ENCODE results near the gene MLH3.

MLH3 gene

GRCh38 chr14:74984236-74985027 lies 66.8 kb downstream of the MLH3 start:
- DNase-seq (ENCODE audit: low read depth in 2 of 2): no peak

DNA sequence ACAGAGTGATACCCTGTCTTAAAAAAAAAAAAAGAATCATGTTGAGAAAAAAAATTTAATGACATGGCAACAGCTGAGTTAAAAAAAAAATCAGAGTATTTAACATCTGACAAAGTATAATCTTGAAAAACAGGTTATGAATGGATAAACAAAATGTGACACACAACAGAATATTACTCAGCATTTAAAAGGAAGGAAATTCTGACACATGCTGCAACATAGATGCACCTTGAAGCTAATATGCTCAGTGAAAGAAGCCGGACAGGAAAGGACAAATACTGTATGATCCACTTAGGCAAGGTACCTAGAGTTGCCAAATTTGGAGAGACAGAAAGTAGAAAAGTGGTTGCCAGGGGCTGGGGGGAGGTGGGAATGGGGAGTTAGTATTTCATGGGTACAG lies 67.9 kb downstream of the MLH3 start:
- DNase-seq (ENCODE audit: low read depth in 2 of 2): no peak

GRCh38 chr14:74982661-74983060 lies 68.6 kb downstream of the MLH3 start:
- no peak for DNase-seq (ENCODE audit: low read depth in 2 of 2)

GRCh38 chr14:74981833-74982232 lies 69.4 kb downstream of the MLH3 start:
- no peak for DNase-seq (ENCODE audit: low read depth in 2 of 2)

DNA sequence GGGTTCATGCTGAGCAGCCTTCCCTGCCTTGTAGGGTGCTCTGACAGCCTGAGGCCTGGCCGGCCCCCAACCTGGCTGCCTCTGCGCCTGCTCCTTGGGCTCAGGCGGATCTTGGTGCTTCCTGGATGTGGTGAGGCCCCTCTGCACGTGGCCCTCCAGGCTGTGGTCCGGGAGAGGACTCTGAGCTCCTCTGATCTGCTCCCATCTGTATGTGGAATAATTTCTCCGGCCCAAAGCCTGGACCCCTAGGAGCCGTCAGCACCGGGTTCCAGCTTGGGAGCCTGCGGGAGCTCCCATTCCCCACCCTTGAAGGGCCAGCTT lies 69.8 kb downstream of the MLH3 start:
- no peak for DNase-seq (ENCODE audit: low read depth in 2 of 2)

DNA sequence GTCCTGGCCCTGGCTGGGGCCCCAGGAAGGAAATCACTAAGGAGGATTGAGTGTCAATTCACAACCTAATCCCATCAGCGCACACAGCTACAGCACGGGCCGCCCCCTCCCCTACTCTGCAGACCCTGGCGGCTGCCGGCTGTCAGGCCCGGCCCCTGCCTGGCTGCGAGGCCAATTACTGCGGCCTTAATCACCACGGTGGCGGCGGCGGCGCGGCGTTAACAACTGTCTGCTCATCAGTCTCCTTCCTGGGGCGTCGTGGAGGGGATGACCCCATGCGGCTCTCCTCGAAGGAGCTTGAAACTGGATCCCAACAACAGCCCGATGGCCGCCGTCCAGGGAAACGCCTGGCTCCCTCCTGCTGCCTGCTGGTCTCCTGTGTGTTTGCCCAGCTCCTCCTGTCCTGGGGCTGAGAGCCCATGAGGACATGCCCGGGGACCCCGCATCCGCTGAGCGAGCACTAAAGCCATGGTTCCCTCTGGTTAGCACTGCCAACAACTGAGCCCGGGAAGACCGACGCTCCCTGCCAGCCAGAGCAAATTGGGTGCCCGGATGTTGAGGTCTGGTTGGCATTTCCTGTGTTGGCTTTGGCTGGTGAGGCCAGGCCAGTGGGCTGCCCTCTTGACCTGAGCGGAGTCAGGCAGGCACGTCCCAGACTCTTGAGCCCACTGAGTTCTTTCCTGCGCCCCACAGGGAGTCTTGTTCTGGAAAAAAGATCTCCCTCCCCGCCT lies 70.4 kb downstream of the MLH3 start:
- DNase-seq (ENCODE audit: low read depth in 2 of 2): no peak

- no peak for DNase-seq (ENCODE audit: low read depth in 2 of 2)
Observed at GRCh38 chr14:74980398-74980730, 70.9 kb downstream of the MLH3 start.

GRCh38 chr14:74979442-74980397 lies 71.5 kb downstream of the MLH3 start:
- no peak for DNase-seq (ENCODE audit: low read depth in 2 of 2)

DNA sequence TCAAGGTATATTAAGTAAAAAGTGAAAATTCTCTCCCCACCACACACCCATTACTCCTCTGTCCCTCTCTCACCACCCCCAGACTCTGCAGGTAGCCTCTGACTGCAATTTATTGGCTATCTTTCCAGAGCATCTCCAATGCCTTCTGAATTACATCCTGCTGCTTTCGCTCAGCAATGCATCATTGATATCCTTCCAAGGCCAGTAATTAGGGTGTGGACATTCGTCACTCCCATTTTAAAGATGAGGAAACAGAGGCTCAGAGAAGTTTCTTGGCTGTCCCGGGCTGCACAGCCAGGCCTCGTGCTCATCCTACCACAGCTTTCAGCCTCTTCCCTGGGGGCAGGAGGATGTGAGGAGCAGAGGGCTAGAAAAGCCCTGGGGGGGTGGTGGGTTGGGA lies 72.2 kb downstream of the MLH3 start:
- DNase-seq (ENCODE audit: low read depth in 2 of 2): no peak

GRCh38 chr14:74978416-74978947 lies 72.8 kb downstream of the MLH3 start:
- DNase-seq (ENCODE audit: low read depth in 2 of 2): no peak

DNA sequence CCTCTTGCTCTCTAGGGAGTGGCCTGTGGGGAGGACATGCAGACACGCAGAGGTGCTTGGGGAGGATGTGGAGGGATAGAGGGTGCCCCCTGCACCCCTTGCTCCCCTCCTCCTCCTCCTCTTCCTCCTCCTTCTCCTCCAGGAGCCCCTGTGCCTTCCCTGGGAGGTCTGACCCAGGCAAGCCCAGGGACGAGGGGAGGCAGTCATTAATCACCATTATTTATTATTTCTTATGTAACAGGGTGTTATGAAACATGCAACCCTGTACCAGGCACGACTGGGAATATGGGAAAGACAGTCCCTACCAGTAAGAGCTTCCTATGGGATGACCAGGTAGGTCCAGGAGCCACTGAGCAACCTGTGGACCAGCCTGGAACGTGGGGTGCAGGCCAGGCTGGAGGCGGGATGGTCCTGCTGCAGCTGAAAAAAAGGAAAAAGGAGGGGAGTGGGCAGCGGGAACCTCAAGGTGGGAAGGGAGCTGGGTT lies 73.3 kb downstream of the MLH3 start:
- no peak for DNase-seq (ENCODE audit: low read depth in 2 of 2)

DNA sequence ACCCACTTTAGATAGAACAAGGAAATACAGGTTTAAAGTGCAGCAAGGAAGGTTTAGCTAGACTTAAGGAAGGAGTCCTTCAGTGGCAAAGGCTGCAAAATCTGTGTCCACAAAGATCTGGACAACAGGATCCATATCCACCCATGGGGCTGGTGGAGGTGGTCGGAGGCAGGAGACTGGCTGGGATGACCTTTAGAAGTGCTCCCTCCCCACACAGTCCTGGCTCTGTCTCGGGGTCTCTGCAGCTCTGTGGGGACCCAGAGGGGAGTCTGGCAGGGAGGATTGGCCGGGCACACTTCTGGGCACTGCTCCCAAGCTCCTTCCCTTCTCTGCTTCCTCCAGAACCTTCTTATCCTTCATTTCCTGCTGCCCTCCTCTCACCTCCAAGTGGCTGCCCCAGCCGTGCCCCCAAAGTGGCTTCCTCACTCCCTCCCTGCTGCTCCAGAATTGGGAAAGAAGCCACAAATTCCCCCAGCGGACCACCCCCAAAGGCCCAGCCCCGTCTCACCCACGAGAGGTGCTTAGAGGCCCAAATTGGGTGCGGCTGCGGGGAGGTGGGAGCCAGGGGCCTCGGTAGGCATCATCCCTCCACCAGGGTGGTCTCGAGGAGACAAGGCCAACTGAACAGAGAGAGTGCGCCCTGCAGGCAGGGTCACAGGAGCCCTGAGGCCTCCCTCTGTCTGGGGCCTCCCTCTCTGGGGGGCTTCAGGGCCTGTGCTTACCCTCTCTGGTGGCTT lies 73.9 kb downstream of the MLH3 start:
- no peak for DNase-seq (ENCODE audit: low read depth in 2 of 2)

DNA sequence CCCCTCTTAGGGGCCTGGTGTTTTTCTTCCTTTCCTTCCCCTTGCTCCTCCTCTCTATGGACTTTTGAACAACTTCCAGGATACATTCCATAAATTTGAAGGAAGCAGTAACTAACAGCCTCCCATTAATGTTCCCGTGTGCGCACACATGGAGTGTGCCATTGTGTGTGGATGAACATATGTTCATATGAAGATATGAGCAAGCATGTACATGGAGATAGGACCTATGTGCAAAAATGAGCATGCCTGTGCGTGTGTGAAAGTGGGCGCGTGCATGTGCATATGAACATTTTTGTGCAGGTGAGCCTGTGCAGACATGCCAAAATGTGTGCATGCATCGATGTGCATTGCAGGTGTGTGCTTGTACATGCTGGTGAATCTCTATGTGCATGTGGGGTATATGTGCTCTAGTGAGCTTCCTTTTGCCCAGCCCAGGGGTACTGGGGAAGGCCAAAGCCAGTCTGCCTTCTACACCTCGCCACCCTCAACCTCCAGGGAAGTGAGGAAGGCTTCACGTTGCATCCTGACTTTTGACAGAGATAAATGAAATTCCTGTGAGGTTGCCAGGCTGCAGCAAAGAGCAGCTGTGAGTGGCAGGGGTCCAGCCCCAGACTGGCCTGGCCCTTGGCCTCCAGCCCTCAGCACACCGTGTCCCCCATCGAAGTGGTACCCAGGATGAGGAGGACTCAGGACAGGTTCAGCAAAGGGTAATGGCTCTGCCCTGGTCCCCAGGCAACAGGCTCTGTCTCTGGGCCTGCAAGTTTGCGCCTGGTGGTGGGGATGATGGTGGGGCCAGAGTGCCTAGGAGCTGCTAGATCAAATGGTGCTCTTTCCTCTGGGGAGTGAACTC lies 74.8 kb downstream of the MLH3 start:
- no peak for DNase-seq (ENCODE audit: low read depth in 2 of 2)

- DNase-seq (ENCODE audit: low read depth in 2 of 2): no peak
Observed at GRCh38 chr14:74975059-74975810, 76.0 kb downstream of the MLH3 start.

DNA sequence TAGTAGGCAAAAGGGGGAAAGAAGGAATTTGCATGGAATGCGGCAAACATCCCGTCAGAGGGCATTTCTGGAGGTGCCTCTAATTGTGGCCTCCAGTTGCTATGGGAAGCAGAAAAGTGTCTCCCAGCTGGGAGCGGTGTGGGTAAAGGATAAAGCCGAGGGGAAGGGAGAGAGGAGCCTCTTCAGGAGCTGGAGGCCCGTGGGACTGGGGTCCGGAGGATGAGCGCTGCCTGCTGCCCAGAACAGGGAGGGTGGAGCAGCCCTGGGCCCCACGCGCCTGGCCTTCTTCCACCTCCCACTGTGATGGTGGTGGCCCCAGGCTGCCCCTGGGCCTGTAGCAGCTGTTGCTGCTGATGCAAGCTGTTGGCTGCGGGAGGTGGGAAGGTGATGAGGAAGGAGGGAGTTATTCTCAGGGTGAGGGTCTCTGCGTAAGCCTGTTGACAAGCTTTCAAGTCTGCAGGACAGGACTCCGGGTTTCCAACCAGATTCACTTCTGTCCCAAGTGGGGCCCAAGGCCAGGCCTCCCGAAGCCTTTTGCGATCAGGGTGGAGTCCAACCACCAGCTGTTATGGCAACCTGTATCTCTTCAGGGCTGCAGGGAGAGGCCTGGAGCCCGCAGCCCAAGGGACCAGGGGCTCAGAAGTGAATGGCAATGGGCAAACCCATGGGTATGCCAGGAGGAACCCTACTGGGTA lies 76.8 kb downstream of the MLH3 start:
- no peak for DNase-seq (ENCODE audit: low read depth in 2 of 2)

DNA sequence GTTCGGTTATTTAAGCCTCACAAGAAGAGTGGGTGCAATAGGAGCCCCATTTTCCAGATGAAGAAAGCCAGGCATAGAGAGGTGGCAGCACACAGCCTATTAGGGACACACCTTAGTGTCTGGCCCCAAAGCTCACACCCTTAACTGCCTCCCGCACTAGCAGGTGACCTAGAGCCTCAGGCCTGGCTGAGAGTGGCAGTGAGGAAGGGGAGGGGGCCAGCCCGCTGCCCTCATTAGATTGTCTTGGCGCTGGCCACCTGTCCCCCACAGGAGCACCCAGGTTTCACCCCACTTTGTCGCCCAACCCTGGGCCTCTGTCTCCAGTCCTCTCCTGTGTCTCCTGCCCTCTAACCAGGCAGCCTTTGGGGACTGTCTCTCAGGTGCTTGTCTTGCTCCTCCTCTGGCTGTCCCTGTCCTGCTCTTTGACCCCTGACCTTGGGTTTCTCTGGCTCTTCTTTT lies 77.3 kb downstream of the MLH3 start:
- DNase-seq (ENCODE audit: low read depth in 2 of 2): no peak

DNA sequence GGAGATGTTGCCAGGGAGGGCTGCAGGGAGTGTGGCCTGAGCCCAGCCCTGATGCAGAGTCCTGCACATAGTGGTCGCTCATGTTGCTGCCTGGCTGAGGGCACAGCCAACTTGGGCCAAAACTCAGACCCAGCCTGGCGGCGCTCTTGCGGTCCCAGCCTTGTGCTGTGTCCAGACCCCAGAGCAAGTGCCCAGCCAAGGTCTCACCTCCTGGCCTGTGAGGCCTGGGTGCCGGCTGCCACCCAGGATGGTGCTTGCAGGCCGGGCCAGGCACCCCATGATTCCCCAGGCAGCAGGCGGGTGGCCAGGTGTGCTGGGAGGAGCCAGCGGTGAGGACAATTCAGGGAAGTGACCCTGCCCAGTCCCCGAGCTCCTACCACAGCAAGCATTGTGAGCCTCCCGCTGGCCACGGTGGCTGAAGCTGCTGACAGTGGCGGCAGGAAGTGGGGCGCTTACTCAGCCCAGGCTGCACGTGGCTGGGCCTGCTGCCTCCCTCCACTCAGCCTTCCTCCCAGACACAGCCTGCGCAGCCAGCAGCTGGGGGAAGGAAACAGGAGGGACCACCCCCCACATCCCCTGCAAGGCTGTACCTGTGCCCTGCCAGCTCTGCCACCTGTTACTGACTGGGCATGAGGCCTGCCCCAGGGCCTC lies 78.1 kb downstream of the MLH3 start:
- no peak for DNase-seq (ENCODE audit: low read depth in 2 of 2)

DNA sequence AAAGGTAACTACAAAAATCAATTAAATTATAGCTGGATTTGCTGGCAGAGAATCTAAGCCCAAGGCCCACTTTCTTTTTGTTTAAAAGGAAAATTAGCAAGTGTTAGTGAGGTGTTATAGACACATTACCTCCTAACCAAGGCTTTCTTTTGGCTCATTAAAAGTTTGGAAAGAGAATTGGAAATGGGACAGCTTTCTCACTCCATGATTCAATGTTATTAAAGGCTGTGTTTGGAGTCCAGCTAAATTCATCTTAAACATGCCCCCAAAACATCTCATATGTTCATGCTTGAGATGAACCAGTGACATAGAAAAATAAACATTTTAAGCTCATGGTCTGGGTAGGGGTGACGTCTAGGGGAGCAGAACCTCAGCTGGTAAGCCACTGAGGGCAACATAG lies 82.5 kb downstream of the MLH3 start:
- DNase-seq (ENCODE audit: low read depth in 2 of 2): no peak
